Activated T-helper 1 cell treated with anti-CD3 and anti-CD28 coated beads, Interleukin-2, amount 50 U/mL, for 16 hours (primary cell): ENCODE measurements around the gene GFOD1.
A peak's percentile ranks its signal among the peaks of the same experiment; 100 is the strongest.
"Not testable (repeated sequence)": the region's sequence is repeated elsewhere in the genome, so short reads cannot be mapped to it uniquely, and the experiment has no call there.

ENCODE experiments used
- DNase-seq, 2 donors: peaks; one replicate each; pipeline ENCODE4 v3.0.0-alpha.2; 2020; ENCODE audit warnings: low read depth in 1 of 2, low spot score in 1 of 2

The GFOD1 gene

DNA sequence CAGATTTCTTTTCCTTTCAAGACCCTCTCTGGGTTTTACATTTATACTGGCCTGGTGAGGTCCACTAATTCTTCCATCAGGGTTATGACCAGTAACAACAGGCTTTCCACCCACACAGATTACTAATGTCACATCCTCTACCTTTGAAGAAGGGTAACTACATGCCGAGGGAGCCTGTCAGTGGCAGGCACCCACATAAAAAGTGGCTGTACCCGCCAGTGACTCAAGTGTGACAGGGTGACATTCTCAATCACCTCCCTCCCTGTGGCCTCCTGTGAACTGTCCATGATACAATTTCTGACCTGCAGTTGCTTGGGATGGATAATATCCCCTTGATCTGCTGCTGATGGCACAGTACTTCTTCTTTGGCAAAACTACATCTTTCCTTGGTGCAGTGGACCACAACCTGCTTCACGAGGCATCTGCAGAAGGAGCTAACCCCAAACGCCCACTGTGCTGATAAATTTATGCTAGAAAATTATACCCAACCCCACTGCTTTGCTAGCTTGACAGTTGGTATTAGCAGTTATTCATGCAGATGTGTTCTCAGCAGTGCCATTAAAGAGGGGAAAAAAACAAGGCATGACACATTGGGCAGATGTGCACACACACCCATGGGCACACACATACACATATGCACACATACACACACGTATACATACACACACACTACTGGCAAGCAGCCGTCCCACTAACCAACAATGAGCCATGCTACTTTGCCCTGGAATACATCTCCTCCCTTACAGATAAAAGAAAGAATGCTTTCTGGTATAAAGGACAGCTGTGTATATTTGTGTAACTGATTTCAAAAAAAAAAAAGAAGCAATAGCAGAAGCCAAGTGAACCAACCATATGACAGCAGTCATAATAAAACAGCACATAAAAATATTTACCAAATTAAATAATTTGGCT, 20.8 kb downstream of the GFOD1 start:
- DNase-seq, result no peak

DNA sequence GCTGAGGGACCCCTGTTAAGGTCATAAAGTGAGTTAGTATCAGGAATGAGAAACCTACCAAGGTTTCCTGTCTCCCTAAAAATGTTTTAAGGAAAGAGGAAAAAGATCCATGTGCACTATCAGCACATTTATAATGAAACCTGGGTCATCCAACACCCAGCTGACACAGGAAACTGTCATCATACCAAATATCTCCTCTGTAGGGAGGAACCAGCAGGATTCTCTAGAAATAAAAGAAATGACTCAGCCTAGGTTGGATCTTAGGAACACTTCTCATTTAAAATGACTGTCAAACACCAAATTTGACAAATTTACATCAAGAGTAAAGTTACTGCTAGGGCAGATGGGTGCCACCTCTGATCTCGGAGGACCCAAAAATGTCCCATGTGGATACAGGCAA, 21.7 kb downstream of the GFOD1 start:
- DNase-seq, result no peak

DNA sequence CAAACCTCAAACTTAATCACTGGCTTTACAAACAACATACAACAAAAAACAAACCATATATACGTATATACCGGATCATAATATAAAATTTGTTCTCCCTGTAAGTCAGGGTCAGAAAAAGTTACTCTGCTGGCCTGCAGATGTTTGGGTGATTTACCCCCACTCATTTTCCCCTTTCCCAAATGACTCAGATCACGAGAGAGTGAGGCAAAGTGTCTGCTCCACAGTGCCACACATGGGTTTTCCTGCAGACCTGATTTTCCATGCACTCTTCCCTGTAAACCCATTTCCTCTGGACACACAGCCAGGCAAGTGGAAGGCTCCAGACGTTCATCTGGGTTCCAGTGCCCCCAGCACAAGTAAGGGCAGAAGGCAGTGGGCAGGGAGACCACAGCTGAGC, 23.5 kb downstream of the GFOD1 start:
- DNase-seq, result no peak

DNA sequence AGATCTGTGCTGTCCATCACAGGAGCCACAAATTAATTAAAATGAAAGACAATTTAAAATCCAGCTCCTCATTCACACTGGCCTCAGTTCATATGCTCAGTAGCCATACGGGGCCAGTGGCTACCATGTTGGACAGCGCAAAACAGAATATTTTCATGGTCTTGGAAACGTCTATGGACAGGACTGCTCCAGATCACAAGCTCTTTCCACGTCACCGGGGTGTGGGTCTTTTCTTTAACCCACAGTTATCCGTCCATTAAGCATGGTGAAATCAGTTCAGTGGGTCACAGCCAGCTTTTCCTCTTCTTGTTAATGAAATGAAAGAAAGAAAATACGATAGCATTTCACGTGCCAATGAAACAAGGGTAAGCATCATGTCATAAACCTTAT, 24.1 kb downstream of the GFOD1 start:
- no peak for DNase-seq

DNA sequence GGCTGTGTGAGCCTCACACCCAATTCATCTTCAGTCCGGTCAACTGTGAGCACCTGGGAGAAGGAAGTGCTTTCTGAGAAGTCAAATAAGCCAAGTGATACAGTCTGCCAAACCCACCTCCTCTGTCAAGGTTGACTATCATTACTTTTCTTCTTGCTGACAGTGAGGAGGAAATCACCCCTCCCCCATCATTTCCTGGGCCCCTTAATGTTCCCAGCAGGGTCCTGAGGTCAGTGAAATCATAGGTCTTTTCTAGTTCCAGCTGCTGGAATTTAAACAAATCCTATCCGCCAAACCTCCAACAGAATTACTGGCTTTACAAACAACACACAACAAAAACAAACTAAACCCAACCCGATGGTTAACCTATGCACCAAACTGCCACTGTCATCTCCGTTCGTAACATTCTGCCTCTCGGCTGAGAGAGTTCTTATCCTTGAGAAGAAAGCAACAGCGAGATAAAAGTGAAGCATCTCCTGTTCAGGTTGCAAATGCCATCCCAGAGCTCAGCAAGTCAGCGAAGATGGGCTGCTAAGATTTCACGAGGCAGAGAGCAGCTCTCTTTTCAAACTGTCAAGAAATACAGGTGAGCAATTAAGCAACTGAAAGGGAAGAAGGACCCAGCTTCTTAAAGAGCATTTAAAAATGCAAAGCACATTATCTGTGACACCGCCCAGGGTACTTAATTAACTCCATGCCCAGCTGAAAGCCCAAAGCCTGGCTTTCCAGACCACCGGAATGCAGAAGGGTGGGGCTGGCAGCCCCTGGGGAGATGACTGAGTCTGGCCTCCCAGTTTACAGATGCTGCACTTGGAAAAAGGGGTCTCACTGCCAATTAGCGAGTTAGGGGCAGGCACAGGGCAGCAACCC, 24.7 kb downstream of the GFOD1 start:
- DNase-seq, result no peak

DNA sequence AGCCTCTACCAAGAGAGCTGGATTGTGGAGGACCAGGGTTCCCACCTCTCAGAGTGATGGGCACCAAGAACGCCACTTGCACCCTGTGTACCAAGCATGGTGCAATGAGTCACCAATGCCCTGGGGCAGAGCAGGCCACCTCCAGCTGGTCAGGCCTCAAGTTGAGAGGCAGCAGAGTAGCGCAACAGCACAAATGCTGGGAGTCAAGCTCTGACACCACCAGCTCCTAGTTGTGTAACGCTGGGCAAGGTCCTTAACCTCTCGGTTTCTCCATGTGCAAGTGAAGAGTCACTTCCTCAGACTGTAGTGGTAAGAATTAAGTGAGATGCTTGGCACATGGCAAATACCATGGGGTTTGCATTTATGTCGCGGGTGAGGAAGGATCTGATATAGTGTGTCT, 25.6 kb downstream of the GFOD1 start:
- no peak for DNase-seq

DNA sequence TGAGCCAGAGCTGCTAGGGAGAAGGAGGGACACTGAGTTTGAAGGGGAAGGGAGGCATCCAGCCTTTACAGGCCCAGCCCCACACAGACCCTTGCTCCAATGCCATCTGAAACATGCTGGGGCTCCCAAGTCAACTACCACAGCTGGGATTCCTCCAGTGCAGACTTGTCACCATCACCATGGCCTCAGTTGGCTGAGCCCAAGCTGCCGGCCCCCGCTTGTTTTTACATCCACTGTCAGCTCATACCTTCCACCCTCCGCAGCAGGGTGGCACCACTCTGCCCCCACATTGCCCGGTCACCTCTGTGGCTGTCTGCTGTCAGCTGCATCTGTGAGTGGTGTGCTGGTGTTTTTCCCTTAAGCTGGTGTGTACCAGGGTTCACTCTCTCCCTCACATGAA, 26.1 kb downstream of the GFOD1 start:
- no peak for DNase-seq

DNA sequence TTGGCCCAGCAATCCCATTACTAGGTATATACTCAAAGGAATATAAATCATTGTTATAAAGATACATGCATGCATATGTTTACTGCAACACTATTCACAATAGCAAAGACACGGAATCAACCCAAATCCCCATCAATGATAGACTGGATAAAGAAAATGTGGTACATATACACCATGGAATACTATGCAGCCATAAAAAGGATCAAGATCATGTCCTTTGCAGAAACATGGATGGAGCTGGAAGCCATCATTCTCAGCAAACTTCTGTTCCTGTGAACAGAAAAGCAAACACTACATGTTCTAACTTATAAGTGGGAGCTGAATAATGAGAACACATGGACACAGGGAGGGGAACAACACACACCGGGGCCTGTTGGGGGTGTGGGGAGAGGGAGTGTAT, 27.1 kb downstream of the GFOD1 start:
- DNase-seq, result not testable (repeated sequence)

DNA sequence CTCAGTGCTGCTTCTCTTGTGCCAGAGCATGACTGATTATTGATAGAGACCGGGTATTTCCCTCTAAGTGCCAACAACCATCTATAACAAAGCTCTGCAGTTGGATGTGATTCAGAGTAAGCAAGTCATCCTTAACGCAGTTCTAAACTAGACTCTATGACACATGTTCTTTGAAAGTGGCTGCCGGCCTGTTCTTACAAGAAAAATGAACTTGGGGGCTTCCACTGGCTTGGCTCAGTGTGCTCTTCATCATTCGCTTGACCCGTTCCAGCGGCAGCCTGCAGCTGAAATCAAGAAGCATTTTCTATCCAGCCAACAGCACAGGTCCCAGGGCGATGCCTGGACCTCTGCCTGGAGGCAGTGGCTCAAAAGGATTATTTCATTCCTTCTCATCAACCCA, 29.8 kb downstream of the GFOD1 start:
- no peak for DNase-seq

DNA sequence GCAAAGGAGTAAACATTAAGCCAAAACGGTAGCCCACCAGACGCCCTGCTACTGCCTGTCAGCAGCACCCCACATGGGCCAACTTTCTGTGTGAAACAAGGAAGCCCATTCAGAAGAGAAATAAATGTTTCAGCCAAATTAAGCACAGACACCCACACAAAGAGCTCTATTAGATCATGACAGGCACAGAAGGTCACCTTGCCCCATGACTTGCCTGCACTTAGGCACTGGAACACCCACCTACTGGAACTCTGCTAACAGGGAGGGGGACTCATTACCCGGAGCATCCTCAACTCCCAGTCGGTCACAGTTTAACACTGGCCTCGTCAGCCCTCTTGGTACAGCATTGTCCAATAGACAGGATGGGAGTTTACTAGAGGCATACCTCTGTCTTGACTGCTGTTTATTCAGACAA, 31.8 kb downstream of the GFOD1 start:
- no peak for DNase-seq

DNA sequence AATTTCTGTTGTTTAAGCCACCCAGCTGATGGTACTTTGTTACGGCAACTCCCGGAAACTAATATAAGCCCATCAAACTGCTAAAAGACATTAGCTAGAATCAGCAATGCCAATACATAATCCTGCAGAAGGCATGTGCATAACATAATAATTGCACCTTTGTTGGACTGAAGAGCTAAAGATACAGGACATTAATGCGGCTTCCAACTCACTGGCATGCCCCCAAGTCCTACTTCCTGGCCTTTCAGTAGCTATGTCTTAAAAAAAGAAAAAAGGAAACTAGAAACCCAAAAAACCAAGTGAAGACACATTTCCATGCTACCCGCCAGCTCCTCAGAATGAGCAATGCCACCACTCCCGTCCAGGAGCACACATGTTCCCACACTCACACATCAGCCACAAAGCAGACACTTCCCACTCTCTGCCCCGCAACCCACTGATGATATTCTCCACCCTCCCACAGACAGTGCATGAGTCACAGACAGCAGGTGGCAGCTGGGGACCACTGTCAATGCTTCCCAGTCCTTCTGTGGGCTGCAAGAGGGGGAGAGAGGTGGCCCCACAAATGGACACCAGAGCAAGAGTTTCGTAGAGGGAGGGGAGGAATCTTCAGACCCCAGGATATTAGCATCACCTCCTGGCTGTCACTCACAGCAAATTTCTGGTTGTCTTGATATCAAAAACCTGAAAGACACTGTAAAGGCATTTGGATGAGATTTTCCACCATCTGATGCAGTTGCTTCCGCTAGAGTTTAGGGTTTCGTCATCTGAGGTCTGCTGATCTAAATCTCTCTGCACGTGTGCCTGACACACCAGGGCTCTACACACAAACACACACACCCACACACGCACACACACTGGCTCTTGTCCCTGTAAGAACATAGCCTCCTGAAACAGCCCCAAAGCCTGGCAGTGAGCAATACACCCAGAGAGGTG, 32.8 kb downstream of the GFOD1 start:
- peak in 1 of 2 donors; percentile 63 for DNase-seq

DNA sequence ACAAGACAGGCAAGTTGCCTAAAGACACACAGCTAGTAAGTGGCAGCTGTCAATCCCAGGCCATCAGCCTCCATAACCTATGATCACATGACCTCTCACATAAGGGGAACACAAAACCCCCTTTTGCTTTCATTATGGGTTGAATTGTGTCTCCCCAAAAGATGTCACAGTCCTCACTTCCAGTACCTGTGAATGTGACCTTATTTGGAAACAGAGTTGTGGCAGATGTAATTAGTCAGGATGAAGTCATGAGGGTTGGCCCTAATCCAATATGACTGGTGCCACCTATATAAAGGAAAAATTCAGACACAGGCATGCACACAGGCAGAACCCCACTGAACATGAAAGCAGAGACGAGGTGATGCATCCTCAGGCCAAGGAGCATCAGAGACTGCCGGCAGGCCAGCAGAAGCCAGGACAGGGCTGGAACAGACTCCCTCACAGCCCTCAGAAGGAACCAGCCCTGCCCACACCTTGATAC, 33.6 kb downstream of the GFOD1 start:
- no peak for DNase-seq

DNA sequence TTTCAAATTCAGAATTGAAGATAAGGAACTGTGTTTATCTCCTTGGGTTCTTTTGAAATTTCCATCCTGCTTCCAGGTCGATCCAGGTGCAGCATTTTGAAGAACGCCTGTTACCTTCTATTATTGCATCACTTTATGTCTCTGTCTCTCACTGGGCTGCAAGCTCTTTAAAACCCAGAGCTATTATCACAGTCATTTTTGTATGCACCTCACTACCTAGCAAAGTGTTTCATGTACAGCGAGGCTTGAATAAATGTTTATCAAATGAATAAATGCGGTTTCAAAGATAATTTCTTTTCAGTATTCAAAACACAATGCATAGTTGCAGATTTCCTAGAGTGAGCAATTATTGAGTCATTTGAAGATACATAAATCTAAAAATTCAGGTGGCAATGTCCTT, 34.2 kb downstream of the GFOD1 start:
- no peak for DNase-seq

DNA sequence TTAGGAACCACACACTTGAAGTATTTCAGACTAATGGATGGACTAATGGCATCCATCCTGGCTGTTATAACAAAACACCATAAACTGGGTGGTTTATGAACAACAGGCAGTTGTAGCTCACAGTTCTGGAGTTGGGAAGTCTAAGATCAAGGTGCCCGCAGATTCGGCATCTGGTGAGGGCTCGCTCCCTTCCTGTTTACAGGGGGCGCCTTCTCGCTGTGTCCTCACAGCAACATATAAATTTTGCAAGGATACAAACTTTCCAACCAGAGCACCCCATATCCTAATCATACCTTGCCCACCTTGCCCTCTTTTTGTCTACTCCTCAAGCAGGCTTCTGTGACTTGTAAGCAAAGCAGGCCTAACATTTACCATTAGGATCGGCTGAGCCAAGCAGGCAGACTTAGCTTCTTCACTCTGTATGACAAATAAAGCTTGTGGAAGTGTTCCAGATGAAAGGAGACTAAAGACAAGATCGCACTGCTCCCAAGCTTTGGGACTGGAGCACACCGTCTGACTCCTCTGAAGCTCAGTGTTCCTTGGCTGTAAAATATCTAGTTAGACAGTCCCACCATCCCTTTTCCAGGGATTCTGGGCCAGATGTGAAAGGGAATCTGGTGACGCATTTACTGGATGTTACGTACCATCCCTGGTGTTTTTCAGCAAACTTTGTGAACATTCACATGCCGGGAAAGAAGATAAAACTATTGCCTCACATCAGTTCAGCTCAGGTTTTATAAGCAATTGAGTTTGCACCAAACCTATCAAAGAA, 34.9 kb downstream of the GFOD1 start:
- no peak for DNase-seq

DNA sequence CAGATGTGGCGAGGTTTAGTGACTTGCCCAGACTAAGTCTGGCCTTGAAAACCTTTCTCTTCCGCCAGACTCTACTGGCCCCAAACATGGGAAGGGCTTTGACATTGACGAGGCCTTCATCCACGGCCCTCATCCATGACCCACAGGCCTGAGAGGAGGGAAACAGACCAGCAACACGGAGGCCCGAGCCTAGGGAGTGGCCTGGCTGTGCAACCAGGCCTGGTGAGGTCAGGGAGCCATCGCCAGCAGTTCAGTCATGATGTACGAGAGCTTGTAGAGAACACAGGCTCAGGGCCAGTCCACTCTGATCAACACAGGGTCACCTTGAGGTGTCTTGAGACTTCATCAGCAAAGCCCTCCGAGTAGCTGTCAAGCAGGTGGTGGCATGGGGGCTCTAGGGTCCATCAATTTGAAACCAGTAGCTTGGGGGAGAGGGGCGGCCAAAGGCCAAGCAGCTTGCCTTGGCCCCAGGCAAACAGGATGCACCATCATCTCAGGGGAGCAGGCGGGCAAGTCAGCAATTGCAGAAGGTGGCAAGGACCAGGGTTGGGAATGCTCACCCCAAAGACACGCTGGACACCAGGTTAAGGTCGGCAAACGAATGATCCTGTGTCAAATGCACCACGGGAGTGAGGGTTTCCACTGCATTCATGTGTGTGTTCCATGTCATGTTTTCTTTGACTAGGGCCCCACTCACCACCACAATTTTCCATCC, 36.1 kb downstream of the GFOD1 start:
- no peak for DNase-seq

DNA sequence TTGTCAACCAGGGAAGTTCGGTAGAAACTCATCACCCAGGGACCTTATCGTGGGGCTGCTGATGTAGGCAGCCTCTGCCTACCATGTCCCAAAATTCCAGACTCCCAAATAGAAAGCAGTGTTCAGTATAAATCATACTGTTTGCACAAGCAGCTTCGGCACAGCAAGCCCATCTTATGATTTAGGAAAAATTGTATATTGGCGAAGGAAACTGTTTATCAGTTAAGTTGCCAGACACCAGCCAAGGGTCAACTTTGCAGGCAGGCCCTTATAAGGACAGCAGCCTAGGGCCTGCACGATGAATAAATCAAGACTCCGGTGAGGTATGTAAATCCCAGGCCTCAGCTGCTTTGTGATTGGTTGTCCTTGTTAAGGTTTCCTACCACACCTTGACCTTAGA, 36.8 kb downstream of the GFOD1 start:
- no peak for DNase-seq

DNA sequence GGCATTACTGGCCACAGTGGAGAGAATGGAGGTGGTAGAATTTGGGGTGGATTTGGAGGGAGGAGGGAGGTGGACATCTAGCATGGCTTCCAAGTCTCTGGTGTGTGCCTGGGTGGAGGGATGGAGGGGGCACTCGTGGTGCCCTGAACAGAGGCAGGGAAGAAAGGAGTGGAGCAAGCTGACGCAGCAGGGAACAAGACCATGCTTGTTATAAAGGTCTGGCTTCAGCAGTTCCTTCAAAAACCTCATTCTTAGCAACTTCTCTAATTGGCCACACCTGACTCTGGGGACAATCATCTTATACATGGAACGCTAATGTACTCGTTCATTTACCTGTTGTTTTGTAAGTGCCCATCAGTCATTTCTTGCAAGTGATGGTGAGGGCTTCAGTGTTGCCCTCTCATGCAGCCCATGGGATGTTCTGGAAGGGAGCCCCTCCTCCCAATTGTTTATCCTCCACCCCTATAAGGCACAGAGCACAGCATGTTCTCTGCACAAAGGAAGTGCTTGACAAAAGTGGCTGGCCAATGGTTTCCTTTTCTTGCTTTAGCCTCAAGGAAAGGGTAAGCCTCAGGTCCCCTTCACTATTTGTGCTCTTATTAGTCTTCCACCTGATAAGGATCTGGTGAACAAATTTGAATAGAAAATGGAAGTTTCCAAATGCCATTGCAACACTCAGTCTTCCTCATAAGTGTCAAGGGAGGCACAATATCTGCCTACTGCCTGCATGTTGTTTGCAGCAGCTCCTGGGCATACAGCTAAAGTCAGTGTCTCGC, 39.3 kb downstream of the GFOD1 start:
- no peak for DNase-seq

DNA sequence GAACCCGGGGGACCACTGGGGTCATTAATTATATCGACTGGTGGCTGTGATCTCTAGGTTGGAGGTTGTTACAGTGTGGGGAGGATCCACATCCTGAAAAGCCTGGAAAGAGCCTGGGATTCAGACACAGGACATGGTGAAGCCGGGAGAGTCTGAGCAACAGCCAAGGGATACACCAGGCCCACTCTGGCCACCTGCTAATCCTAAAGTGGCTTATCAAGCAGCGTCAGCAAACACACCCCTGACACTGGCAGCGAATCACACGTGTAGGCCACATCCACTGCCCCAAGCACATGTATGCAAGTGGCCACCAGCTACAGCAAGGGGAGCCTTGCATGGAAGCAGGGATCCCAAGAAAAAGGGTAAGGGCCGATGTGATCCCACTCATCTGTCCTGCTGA, 41.0 kb downstream of the GFOD1 start:
- no peak for DNase-seq

DNA sequence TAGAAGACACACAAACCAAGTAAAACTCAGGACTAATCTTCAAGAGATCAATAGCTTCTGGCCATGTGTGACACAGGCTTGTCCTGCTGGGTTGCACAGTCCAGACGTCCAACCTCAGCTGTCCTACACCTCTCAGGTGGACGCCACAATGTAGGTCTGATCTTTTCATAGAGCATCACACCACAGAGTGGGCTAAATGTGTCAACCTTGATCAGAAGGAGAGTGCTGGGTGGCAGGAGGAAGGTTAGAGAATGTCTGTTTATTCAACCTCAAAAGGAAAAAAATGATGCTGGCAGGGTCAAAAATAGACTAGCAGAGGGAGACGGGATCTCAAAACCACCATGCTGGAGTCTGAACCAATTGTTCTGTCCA, 41.7 kb downstream of the GFOD1 start:
- DNase-seq, result no peak
